ENCODE measurements around the gene TBX10.

- TF ChIP-seq EZH2 (IDR thresholded peaks at IDR 0.05; ENCODE audit: insufficient read depth, poor library complexity, severe bottlenecking) (no peak), EZH2phosphoT487 (IDR thresholded peaks at IDR 0.05; ENCODE audit: insufficient read depth, low read depth) (no peak)
These were observed 5.7 kb downstream of the TBX10 start for GRCh38 chr11:67633758-67634365.
